Measurements from ENCODE around the gene TERT.

Gene TERT

DNA sequence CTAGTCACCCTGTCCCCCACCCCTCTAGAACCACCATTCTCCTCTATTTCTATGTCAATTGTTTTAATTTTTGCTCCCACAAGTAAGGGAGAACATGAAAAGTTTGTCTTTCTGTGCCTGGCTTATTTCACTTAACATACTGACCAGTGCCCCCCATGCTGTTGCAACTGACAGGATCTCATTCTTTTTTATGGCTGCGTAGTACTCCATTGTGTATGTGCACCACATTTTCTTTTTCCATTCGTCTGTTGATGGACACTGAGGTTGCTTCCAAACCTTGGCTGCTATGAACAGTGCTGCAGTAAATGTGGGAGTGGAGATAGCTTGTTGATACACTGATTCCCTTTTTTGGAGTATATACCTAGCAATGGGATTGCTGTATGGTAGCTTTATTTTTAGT is 7.4 kb upstream of the TERT start:
- no peaks in the 10 kb centered on the region for H3K4me1 ChIP-seq (ENCODE audit: control insufficient read depth, insufficient read depth, low read length)
- H3K4me3 ChIP-seq (ENCODE audit: low read depth, low read length), result no peak overlapping the region
- no peaks in the 10 kb centered on the region; the same call in 1 of the 2 replicates for H3K9me3 ChIP-seq (ENCODE audit: control insufficient read depth, insufficient read depth, low read depth, low read length)
- TF ChIP-seq ZNF146 (tag by site-specific recombination; IDR thresholded peaks at IDR 0.05), result peak; percentile 90
- TF ChIP-seq ZFP3 (tag by site-specific recombination; IDR thresholded peaks at IDR 0.05; ENCODE audit: low read depth), result no peak
- no peak for TF ChIP-seq MZF1 (tag by site-specific recombination; IDR thresholded peaks at IDR 0.05; ENCODE audit: borderline replicate concordance)
- TF ChIP-seq ZSCAN23 (tag by site-specific recombination; IDR thresholded peaks at IDR 0.05), result no peak
- TF ChIP-seq, protein P1, sequence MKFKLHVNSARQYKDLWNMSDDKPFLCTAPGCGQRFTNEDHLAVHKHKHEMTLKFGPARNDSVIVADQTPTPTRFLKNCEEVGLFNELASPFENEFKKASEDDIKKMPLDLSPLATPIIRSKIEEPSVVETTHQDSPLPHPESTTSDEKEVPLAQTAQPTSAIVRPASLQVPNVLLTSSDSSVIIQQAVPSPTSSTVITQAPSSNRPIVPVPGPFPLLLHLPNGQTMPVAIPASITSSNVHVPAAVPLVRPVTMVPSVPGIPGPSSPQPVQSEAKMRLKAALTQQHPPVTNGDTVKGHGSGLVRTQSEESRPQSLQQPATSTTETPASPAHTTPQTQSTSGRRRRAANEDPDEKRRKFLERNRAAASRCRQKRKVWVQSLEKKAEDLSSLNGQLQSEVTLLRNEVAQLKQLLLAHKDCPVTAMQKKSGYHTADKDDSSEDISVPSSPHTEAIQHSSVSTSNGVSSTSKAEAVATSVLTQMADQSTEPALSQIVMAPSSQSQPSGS (tag by site-specific recombination; IDR thresholded peaks at IDR 0.05; ENCODE audit: low read depth), result no peak
- TF ChIP-seq RBAK (tag by site-specific recombination; IDR thresholded peaks at IDR 0.05), result no peak
- ChIA-PET POLR2A (no interaction called here), CTCF (interaction anchor here (0.5 kb wide), 1 partner anchor 984 kb away, joined by 3 read pairs; no protein-coding TSS in a partner anchor)
- no peak overlapping the region for H3K27ac ChIP-seq (ENCODE audit: extremely low read depth, low read depth, low read length)
- H3K36me3 ChIP-seq (ENCODE audit: control insufficient read depth in 2 of 2, insufficient read depth in 1 of 2, low read length in 2 of 2), result no peaks in the 10 kb centered on the region

GRCh38 chr5:1300581-1301083 is 5.8 kb upstream of the TERT start:
- POLR2A ChIA-PET, result no interaction called here
- CTCF ChIA-PET, result no interaction called here
- no peaks in the 10 kb centered on the region; the same call in 1 of the 2 replicates for H3K9me3 ChIP-seq (ENCODE audit: control insufficient read depth, insufficient read depth, low read depth, low read length)
- H3K36me3 ChIP-seq (ENCODE audit: control insufficient read depth in 2 of 2, insufficient read depth in 1 of 2, low read length in 2 of 2), result no peaks in the 10 kb centered on the region
- no peaks in the 10 kb centered on the region for H3K4me1 ChIP-seq (ENCODE audit: control insufficient read depth, insufficient read depth, low read length)
- no peak overlapping the region for H3K27ac ChIP-seq (ENCODE audit: extremely low read depth, low read depth, low read length)
- H3K4me3 ChIP-seq (ENCODE audit: low read depth, low read length), result no peak overlapping the region
- TF ChIP-seq ZSCAN30 (tag by site-specific recombination; IDR thresholded peaks at IDR 0.05) (no peak), ZBTB17 (tag by site-specific recombination; IDR thresholded peaks at IDR 0.05) (no peak), ZNF510 (tag by site-specific recombination; IDR thresholded peaks at IDR 0.05; ENCODE audit: insufficient replicate concordance) (no peak), ZNF701 (tag by site-specific recombination; IDR thresholded peaks at IDR 0.05) (no peak), ZNF37A (tag by site-specific recombination; IDR thresholded peaks at IDR 0.05) (no peak), GLIS1 (tag by site-specific recombination; IDR thresholded peaks at IDR 0.05) (no peak), ZNF837 (tag by site-specific recombination; IDR thresholded peaks at IDR 0.05) (no peak), ZBTB7A (tag by site-specific recombination; IDR thresholded peaks at IDR 0.05; ENCODE audit: low read depth) (no peak), ZSCAN16 (tag by site-specific recombination; IDR thresholded peaks at IDR 0.05) (no peak), ZNF48 (tag by site-specific recombination; IDR thresholded peaks at IDR 0.05) (no peak), ZNF24 (tag by site-specific recombination; IDR thresholded peaks at IDR 0.05) (no peak), ZNF350 (tag by site-specific recombination; IDR thresholded peaks at IDR 0.05) (no peak), HIC1 (tag by site-specific recombination; IDR thresholded peaks at IDR 0.05) (no peak), ZNF654 (tag by site-specific recombination; IDR thresholded peaks at IDR 0.05; ENCODE audit: low read depth) (no peak), ZNF292 (tag by site-specific recombination; IDR thresholded peaks at IDR 0.05; ENCODE audit: borderline replicate concordance, low read depth) (no peak), ZNF354C (tag by site-specific recombination; IDR thresholded peaks at IDR 0.05; ENCODE audit: borderline replicate concordance, low read depth) (no peak), ZNF792 (tag by site-specific recombination; IDR thresholded peaks at IDR 0.05) (no peak), ZNF585B (tag by site-specific recombination; IDR thresholded peaks at IDR 0.05) (no peak)
- TF ChIP-seq, protein P2, sequence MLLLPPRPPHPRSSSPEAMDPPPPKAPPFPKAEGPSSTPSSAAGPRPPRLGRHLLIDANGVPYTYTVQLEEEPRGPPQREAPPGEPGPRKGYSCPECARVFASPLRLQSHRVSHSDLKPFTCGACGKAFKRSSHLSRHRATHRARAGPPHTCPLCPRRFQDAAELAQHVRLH (tag by site-specific recombination; IDR thresholded peaks at IDR 0.05), result no peak
- TF ChIP-seq, protein P3, sequence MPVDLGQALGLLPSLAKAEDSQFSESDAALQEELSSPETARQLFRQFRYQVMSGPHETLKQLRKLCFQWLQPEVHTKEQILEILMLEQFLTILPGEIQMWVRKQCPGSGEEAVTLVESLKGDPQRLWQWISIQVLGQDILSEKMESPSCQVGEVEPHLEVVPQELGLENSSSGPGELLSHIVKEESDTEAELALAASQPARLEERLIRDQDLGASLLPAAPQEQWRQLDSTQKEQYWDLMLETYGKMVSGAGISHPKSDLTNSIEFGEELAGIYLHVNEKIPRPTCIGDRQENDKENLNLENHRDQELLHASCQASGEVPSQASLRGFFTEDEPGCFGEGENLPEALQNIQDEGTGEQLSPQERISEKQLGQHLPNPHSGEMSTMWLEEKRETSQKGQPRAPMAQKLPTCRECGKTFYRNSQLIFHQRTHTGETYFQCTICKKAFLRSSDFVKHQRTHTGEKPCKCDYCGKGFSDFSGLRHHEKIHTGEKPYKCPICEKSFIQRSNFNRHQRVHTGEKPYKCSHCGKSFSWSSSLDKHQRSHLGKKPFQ (tag by site-specific recombination; IDR thresholded peaks at IDR 0.05), result no peak
